ENCODE measurements around the gene USP17L20. TPM values are rescaled to one million over a fixed set of nuclear protein-coding genes. Genes with fewer than 3 reads are reported as not detected.

USP17L20 gene
- total RNA-seq, 1 experiment from 2014 or later = not detected

Other genes starting within 250 kb of the USP17L20 start
- not detected in 2 replicates for gene FAM90A26, start 87.7 kb upstream of the USP17L20 start, total RNA-seq (2014; rRNA removed; shearing (Covaris generic))
- not detected in 2 replicates for gene USP17L10, start 47.5 kb upstream of the USP17L20 start, total RNA-seq (2014; rRNA removed; shearing (Covaris generic))
- gene USP17L11, start 42.7 kb upstream of the USP17L20 start, total RNA-seq (2014; rRNA removed; shearing (Covaris generic)) = not detected in 2 replicates
- gene USP17L12, start 38.0 kb upstream of the USP17L20 start, total RNA-seq (2014; rRNA removed; shearing (Covaris generic)) = not detected in 2 replicates
- gene USP17L13, start 33.2 kb upstream of the USP17L20 start, total RNA-seq (2014; rRNA removed; shearing (Covaris generic)) = not detected in 2 replicates
- gene USP17L15, start 23.7 kb upstream of the USP17L20 start, total RNA-seq (2014; rRNA removed; shearing (Covaris generic)) = 0.05 TPM in 1 of 2 replicates, not detected in the other
- not detected in 2 replicates for gene USP17L17, start 14.2 kb upstream of the USP17L20 start, total RNA-seq (2014; rRNA removed; shearing (Covaris generic))
- not detected in 2 replicates for gene USP17L18, start 9.5 kb upstream of the USP17L20 start, total RNA-seq (2014; rRNA removed; shearing (Covaris generic))
- gene USP17L19, start 4.7 kb upstream of the USP17L20 start, total RNA-seq (2014; rRNA removed; shearing (Covaris generic)) = not detected in 2 replicates
- gene USP17L21, start 4.7 kb downstream of the USP17L20 start, total RNA-seq (2014; rRNA removed; shearing (Covaris generic)) = not detected in 2 replicates
- not detected in 2 replicates for gene USP17L22, start 9.5 kb downstream of the USP17L20 start, total RNA-seq (2014; rRNA removed; shearing (Covaris generic))
- not detected in 2 replicates for gene USP17L24, start 67.0 kb downstream of the USP17L20 start, total RNA-seq (2014; rRNA removed; shearing (Covaris generic))
- gene USP17L25, start 71.8 kb downstream of the USP17L20 start, total RNA-seq (2014; rRNA removed; shearing (Covaris generic)) = not detected in 2 replicates
- not detected in 2 replicates for gene USP17L26, start 76.5 kb downstream of the USP17L20 start, total RNA-seq (2014; rRNA removed; shearing (Covaris generic))
- gene USP17L5, start 81.3 kb downstream of the USP17L20 start, total RNA-seq (2014; rRNA removed; shearing (Covaris generic)) = not detected in 2 replicates
- gene USP17L27, start 86.0 kb downstream of the USP17L20 start, total RNA-seq (2014; rRNA removed; shearing (Covaris generic)) = not detected in 2 replicates
- not detected in 2 replicates for gene USP17L28, start 90.8 kb downstream of the USP17L20 start, total RNA-seq (2014; rRNA removed; shearing (Covaris generic))
- gene USP17L29, start 95.5 kb downstream of the USP17L20 start, total RNA-seq (2014; rRNA removed; shearing (Covaris generic)) = not detected in 2 replicates
- gene USP17L30, start 105.0 kb downstream of the USP17L20 start, total RNA-seq (2014; rRNA removed; shearing (Covaris generic)) = not detected in 2 replicates
- gene DEFB131A, start 186.3 kb downstream of the USP17L20 start, total RNA-seq (2014; rRNA removed; shearing (Covaris generic)) = not detected in 2 replicates

Data from NCI-H460 (cell line).